HG03439 (cell line): ENCODE measurements around the gene ATE1.

ENCODE experiments used
- ATAC-seq: cut with Tn5 transposase; IDR thresholded peaks from one replicate; pipeline ENCODE4 v1.9.1; 2021; ENCODE audit warnings: mild to moderate bottlenecking, moderate library complexity; ENCODE audit not compliant: unreplicated experiment

Gene ATE1

DNA sequence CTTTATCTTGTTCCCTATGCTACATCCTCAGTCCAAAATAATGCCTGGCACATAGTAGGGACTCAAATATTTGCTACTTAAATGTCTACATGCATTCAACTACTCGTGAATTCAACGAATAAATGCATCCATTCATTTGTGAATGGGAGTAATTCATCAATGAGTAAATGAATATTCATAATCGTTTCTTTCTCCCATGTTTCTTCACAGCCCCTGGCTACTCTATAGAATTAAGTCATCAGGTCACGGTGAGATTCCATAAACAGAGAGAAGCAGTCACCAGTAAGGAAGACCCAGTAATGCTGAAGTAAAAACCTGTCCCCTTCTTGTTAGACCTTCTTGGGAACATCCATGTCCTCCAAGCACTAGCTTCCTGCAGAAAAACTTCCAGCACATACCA, 48.4 kb downstream of the ATE1 start:
- no peak for ATAC-seq

- ATAC-seq = no peak
Measured at GRCh38 chr10:121873236-121873635, 54.6 kb downstream of the ATE1 start.

DNA sequence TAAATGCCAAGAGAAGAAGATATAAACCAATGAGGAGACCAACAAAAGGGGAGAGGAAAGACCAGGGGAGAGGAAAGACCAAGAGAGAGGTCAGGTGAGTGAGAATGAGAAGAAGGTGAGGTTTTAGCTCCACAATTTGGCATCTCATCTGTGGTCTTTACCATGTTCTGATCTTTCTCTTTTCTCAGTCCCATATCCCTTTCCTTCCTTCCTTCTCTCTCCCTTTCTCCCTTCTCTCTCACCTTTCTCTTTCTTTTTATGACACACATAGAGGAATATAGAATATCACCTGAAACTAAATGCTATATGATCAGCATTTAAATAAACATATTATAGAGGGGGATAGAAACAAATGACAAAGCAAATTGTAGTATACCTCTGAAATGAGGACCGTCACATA, 57.4 kb downstream of the ATE1 start:
- no peak for ATAC-seq

- ATAC-seq = no peak
Measured at GRCh38 chr10:121865554-121865953, 62.3 kb downstream of the ATE1 start.

DNA sequence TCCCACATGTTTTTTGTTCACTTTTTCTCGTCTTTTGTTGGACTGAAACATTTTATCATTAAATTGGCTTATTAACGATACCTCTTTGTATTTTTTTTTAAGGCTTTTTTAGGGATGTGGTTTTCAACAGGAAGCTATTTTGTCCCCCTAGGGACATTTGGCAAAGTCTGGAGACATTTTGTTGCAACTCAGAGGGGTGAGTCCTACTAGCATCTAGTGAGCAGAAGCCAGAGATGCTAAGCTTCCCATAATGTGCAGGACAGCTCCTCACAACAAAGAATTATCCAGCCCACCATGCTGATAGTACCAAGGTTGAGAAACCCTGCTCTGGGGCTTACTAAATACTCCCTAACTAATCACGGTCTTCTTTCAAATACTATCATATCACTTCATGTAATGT, 63.2 kb downstream of the ATE1 start:
- no peak for ATAC-seq

GRCh38 chr10:121864168-121864567, 63.7 kb downstream of the ATE1 start:
- ATAC-seq = no peak

GRCh38 chr10:121862649-121863048, 65.2 kb downstream of the ATE1 start:
- no peak for ATAC-seq

DNA sequence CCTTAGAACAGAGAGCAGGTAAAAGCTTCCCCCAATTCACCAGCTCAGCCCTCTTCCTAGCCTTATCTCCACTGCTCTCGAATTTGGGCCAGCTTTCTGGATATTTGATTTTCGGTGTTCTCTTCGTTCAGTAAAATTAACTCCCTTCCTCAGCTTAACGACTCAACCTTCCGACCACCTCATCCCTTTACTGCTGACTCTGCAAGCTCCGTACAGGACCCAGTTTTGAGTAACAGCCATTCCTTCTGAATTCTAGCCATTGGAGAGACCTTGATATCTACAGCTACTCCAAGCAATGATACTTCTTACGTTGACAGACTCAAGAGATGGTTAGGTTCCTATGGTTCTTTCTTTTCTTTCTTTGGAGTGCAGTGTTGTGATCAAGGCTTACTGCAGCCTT, 65.8 kb downstream of the ATE1 start:
- no peak for ATAC-seq

GRCh38 chr10:121860810-121861209, 67.0 kb downstream of the ATE1 start:
- ATAC-seq = no peak

DNA sequence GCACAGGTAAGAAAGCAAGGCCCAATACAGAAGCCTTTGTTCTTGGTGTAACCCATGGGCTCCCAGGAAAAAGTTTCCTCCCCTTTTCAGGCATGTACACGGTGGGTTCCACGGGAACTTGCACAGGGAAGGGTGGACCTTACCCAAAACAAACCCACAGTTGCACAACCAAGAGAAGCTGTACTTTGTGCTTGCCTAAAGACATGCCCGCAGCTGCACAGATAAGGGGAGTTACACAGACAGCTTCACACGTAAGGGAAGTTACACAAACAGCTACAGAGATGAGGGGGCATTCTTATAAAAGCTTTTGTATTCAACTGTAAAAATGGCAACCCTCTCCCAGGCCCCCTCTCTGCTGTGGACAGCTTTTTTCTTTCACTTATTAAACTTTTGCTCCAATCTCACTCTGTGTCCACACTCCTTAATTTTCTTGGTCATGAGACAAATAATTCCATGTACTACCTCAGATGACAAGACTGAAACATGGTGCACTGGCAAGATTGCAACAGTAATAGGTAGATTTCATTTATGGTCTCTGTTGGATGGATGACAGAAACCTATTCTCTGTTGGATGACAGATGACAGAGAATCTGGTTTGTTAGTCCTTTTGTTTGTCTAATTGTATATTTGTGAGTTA, 72.9 kb downstream of the ATE1 start:
- no peak for ATAC-seq

DNA sequence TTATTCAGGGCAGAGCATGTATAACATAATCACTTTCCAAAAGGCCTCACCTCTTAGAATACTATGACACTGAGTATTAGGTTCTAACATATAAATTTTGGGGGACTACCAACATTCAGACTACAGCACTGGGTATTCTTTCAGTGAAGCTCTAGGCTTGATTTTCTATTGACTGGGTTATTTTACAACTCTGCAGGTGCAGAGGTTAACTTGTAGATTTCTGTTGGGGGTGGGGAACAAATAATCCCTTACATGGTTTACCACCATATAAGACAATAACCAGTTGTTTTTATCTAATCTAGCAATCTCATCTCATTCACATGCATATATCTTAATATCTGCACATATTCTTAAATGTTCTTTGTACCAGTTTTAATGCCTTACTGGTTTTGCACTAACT, 73.9 kb downstream of the ATE1 start:
- ATAC-seq = no peak

GRCh38 chr10:121851786-121852185, 76.0 kb downstream of the ATE1 start:
- no peak for ATAC-seq

- ATAC-seq = no peak
Measured at GRCh38 chr10:121848082-121848481, 79.7 kb downstream of the ATE1 start.

GRCh38 chr10:121846555-121846954, 81.3 kb downstream of the ATE1 start:
- ATAC-seq = no peak

DNA sequence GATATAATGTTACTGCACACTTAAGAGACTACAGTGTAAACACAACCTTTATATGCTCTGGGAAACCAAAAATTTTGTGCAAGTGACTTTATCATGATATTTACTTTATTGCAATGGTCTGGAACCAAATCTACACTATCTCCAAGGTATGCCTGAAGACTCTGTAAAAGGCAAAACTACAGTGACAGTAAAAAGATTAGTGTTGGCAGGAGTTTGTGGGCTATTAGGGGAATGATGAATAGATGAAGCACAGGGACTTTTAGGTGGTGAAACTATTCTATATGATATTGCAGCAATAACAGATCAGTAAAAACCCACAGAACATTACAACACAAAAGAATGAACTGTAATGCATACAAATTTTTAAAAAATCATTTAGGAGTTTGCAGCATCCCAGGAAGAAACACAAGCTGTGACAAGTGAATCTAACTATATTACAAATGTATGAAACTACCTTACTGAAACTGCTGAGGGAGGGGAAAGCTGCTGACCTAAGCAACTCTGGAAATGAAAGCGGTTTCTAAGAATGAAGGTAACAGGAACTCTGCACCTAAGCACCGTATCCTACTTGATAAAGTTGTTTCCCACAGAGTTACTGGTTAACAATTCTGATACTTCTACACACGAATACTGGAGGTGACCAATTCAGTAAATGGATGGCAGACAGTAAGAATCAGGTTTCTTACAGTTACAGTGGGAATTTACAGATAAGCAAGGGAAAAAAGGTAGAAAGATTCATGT, 82.6 kb downstream of the ATE1 start:
- no peak for ATAC-seq

- no peak for ATAC-seq
Measured at GRCh38 chr10:121844537-121844936, 83.3 kb downstream of the ATE1 start.

DNA sequence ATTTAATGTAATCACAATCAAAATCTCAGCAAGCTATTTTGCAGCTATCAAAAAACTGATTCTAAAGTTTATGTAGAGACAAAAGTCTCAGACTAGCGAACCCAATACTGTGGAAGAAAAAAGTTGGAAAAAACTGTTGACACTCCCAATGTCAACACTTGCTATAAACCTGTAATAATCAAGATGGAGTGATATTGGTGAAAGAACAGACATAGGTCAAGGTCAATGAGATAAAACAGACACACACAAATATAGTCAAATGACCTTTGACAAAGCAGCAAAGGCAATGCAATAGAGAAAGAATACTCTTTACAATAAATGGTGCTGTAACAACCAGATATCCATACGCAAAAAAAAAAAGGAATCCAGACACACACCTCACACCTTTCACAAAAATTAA, 84.5 kb downstream of the ATE1 start:
- ATAC-seq = no peak

DNA sequence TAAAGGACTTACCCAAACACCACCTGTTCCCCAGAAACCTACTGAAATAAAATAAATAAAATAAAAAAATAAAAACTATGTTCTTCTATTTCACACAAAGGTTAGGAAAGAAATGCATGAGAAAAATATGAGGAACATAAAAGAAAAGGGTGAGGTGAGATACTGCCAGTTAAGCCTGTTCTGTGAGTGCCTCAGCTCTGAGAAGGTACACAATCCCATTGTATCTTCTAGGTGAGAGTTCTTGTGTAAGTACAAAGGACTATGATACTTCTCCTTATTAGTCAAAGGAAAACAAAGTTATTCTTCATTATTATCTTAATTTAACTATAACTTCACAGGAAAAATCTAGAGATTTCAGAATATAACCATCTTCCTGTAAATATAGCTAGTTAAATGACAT, 86.0 kb downstream of the ATE1 start:
- no peak for ATAC-seq

DNA sequence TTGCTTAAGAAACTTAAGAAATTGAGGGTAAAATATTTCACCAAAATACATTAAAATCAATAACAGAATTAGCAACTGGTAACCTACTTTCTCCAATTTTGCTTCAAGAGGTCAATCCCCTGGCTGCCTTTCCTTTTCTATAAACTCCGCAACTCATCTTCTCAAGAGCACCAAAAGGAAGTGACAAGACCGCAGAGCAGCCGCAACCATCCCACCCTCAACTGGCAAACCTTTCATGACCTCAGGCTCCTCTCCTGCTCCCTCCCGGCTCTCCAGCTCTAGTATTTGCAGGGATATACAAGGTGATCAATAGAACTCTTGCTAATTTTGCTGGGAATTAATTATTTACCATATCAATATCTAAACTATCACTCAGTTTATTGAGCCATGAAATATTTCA, 88.9 kb downstream of the ATE1 start:
- no peak for ATAC-seq

DNA sequence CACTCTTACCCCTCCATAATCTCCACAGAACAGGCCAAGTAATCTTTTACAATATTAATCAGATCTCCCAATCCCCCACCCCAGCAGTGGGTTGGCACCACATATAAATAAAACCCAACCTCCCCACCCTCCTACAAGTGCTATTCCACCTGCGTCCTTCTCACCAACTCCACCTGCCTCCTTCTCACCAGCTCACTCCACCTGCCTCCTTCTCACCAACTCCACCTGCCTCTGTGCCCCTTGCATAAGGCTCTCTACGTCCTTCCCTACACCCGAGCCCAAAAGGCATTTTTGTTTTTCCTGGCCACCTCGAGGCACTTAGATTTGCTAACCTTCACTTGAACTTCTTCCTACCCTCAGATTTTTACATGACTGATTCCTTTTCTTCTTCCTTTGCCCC, 89.7 kb downstream of the ATE1 start:
- no peak for ATAC-seq

DNA sequence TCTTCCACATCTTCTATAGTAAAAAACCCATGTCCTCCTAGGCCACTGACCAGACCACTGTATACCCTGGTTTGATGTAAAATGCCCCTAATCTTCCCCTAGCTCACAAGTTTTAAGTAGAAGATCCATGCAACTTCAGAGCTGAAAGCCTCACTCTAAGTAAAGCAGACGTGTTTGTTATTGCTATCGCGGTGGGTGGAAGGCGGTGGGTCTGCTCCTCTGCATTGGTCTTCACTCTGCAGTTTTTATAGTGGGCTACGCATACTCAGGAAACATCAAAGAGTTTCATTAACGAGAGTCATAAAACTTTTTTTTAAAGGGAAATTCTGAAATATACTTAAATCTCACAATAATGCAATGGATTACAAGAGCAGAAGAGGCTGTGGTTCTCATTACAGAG, 91.7 kb downstream of the ATE1 start:
- no peak for ATAC-seq

DNA sequence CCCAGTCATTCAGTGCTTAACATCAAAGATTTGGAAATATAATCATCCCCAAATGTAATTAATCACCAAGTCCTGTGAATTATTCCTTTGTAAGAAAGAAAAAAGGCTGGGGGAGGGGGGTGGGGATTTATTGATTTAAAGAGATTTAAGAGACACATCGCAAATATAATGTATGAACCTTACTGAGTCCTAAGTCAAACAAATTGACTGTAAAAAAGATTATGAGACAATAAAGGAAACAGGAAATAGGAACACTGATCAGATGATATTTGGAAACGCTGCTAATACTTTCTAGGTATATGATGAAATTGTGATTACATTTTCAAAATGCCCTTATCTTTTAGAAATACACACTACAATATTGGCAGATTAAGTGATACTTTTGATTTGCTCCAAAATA, 92.5 kb downstream of the ATE1 start:
- ATAC-seq = no peak

DNA sequence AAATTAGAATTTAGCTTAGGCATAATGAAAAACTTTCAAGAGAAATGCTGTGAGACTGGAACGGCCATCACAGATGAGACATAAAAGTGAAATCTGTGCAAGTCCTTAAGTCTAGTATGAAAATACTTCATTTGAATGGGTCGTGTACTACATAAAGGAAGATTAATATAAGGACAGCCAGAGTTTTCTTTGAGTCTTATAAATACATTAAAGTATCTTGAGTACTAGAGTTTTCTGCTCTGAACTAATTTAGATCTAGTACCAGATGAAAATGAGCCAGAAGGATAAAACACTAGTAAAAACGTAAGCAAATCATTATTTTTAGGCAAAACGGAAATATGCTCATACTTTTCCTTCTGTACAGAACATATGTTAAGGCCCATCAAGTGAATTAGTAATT, 93.1 kb downstream of the ATE1 start:
- no peak for ATAC-seq
